NCI-H345 (cell line): ENCODE data around the gene DENND1A.

Experiments used
- DNase-seq: peaks from one replicate; lab custom pipeline; 2025; lab: John Stamatoyannopoulos, UW

The DENND1A gene

GRCh38 chr9:123390337-123391135, 539.4 kb downstream of the DENND1A start:
- DNase-seq = no peak

DNA sequence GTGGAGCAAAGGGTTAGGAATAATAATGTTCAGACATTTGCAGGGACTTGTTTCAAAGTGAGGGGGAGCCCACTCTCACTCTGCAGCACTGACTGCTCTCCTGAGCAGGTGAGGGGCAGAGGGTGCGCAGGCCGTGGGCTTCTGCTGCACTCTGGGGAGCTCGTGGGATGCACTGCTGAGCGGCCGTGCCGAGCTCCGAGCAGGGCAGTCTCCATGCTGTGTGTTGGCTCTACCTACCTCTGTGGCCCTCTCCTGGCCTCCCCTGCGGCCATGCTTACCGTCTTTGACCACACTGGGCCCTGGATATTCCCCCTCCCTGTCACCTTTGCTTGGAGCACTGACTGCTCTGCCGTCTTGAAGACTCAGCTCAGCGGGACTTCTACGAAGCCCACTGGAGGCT, 540.2 kb downstream of the DENND1A start:
- DNase-seq = no peak

- no peak for DNase-seq
These were observed 540.9 kb downstream of the DENND1A start for GRCh38 chr9:123389070-123389469.

GRCh38 chr9:123387686-123388085, 542.2 kb downstream of the DENND1A start:
- no peak for DNase-seq

- no peak for DNase-seq
These were observed 546.3 kb downstream of the DENND1A start for GRCh38 chr9:123383512-123384170.

DNA sequence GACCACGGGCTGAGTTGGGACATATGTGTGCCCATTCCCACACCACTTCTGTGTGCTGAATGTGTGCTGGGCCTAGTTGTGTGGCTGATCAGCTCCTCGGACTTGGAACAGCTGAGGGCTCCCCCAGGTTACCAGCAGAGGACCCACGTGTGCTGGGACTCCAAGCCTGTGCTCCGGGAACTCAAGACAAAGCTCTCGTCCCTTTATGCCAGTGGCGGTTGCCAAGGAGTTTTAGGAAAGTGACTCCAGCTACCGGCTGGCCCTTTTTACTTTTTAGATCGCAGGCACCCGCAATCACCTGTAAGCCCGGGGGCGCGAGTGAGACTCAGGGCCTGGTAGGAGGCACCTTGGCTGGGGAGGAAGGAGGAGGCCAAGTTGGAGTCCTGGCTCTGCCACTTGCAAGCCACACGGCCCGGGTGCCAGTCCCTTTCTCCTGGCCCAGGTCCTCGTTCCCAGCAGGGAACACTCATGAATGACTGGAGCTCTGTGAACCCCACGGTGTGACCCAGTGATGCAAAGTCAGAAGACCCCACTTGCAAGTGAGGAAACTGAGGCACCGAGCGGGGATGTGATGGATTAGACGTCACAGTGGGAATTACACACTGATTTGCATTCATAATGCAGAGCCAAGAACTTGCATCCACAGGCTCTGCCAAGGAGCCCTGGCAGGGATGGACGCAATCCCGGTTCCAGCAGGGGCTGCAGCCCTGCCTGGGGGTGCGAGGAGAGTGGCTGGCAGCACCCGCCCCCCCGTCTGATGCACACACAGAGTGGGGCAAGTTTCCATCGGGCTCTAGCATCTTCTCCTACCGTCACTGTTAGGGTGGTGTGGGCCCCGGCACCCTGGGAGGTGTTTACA, 547.0 kb downstream of the DENND1A start:
- DNase-seq = no peak

GRCh38 chr9:123380852-123381705, 548.8 kb downstream of the DENND1A start:
- no peak for DNase-seq

DNA sequence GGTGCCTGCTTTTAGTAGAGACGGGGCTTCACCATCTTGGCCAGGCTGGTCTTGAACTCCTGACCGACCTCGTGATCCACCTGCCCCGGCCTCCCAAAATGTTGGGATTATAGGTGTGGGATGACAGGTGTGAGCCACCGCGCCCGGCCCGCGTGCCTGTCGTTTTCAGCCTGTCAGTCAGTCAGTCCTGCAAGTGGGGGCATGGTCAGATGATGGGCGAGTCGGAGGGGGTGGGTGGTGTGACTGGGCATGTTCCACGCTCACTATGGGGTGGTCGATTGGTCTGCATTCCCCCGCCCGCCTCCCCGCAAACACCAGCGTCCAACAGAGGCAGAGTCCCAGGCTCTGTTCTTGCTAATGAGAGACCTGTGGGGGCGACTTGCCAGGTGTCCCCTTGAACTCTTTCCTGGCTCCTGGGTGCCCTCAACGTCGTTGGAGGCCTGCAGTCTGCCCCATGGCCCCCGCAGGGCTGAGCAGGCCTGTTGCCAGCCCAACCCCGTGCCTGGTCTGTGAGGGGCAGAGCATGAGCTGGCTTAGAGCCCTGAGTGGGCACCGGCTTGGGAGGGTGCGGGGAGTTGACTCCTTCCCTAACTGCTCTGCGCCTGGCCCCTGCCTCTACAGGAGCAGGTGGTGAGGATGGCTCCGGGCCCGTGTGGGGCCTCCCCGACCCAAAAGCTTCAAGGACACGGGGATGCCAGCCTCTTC, 550.8 kb downstream of the DENND1A start:
- DNase-seq = no peak

- no peak for DNase-seq
These were observed 551.9 kb downstream of the DENND1A start for GRCh38 chr9:123378025-123378424.

GRCh38 chr9:123377211-123377971, 552.5 kb downstream of the DENND1A start:
- DNase-seq = no peak

DNA sequence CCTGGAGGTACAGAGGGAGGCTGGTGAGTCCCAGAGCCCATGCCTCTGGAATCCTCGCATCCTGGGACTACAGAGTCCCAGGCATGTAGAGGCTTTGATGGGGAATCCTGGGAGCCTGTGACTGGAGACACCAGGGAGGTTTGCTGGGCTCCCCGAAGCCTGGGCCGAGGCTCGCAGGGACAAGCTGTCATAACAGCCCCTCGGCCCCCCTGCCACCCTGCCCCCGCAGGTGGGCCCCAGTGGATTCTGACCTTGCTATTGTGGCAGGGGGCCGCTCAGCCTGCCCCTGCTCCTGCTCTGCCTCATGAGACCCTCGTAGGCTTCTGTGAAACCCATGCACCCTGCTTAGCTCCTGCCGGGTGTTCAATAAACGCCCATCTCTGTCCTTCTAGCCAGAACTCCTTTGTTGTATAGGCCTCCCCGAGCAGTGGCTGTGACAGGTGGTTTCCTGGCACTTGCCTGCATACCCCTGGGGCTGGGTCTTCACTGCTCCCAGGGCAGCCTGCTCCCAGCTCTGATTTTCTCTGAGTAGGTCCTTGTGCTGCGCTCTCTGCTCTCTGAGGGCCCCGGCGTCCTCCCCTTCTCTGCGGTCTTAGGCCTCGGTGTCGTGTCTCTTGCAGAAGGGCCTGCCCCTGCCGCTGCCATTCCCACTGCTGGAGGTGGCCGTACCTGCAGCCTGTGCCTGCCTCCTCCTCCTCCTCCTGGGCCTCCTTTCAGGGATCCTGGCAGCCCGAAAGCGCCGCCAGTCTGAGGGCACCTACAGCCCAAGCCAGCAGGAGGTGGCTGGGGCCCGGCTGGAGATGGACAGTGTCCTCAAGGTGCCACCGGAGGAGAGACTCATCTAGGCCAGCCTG, 553.5 kb downstream of the DENND1A start:
- DNase-seq = peak; percentile 52

- DNase-seq = no peak
These were observed 554.3 kb downstream of the DENND1A start for GRCh38 chr9:123375469-123376132.

DNA sequence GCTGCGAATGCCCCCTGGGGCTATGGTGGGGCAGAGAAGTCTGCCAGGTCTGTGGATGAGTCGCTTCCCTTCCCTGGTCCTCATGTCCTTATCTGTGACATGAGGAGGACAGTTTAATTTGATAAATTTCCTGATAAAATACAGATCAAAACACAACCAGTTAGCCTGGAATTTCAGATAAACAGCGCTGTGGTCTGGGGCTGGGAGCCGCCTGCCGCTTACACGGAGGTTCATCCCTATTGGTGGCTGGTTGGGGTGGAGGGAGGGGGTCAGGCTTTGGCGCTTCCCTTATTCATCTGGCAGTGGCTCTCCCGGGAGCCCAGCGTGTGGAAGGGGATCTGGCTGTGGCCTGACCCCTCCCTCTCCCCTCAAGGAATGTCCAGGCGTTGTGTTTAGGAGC, 556.0 kb downstream of the DENND1A start:
- no peak for DNase-seq

DNA sequence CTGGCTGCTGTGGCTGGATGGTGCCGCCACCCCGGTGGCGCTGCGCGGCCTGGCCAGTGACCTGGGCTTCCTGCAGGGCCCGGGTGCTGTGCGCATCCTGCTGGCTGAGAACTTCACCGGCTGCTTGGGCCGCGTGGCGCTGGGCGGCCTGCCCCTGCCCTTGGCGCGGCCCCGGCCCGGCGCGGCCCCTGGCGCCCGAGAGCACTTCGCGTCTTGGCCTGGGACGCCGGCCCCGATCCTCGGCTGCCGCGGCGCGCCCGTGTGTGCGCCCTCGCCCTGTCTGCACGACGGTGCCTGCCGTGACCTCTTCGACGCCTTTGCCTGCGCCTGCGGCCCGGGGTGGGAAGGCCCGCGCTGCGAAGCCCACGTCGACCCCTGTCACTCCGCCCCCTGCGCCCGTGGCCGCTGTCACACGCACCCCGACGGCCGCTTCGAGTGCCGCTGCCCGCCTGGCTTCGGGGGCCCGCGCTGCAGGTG, 556.4 kb downstream of the DENND1A start:
- no peak for DNase-seq

DNA sequence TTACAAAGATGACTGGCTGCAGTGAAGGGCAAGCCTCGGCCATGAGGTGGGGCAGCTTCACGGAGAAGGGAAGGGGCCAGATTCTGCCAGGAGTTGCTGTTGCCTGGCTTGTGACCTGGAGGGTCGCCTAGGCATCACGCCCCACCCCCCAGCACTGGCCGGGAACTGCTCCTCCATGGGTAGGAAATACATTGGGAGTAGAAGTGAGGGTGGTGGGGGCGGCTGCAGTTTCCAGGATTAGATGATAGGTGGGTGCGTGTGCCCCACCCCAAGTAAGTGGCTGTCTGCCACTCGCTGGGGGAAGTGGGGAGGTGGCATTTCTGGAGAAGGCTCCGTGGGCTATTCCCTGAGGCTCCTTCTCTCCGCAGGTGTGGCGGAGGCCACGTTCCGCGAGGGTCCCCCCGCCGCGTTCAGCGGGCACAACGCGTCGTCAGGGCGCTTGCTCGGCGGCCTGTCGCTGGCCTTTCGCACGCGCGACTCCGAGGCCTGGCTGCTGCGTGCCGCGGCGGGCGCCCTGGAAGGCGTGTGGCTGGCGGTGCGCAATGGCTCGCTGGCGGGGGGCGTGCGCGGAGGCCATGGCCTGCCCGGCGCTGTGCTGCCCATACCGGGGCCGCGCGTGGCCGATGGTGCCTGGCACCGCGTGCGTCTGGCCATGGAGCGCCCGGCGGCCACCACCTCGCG, 557.0 kb downstream of the DENND1A start:
- no peak for DNase-seq

DNA sequence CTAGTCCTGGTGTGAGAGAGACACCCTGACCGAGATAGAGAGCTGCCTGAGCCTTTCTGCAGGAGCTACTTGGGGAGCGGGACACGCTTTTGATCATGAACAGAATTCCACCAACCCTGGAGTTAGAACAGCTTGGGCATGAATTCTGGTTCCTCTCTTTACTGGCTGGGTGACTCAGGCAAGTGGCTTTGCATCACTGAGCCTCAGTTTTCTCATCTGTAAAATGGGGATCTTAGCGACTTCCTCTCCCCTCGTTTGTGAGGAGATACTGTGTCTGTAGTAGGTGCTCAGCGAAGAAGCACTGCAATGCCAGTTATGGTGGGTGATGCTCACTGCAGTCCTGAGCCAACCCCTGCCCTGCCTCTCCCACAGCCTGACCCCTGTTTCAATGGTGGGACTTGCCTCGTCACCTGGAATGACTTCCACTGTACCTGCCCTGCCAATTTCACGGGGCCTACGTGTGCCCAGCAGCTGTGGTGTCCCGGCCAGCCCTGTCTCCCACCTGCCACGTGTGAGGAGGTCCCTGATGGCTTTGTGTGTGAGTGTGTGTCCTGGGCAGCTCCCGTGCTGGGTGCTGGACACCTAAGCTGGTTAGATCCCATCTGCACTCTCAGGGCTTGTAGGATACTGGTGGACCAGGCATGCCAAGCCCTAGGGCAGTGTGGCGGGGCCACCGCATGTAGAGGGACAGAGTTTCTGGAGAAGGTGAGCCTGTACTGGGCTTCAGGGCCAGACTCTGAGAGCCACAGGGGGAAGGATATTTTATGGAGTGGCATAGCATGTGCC, 557.9 kb downstream of the DENND1A start:
- no peak for DNase-seq

GRCh38 chr9:123371228-123371584, 558.7 kb downstream of the DENND1A start:
- no peak for DNase-seq
